22Rv1 (cell line): ENCODE data around the gene USP54.

Experiments used
- CTCF ChIP-seq: fragments of 450-650 bp; IDR thresholded peaks from 2 replicates; pipeline ENCODE4 v1.5.1; 2017; ENCODE audit warnings: mild to moderate bottlenecking
- ZFX ChIP-seq: fragments of 450-650 bp; IDR thresholded peaks from 2 replicates; pipeline ENCODE4 v1.6.1; 2017; ENCODE audit warnings: antibody characterized with exemption, borderline replicate concordance

DNA sequence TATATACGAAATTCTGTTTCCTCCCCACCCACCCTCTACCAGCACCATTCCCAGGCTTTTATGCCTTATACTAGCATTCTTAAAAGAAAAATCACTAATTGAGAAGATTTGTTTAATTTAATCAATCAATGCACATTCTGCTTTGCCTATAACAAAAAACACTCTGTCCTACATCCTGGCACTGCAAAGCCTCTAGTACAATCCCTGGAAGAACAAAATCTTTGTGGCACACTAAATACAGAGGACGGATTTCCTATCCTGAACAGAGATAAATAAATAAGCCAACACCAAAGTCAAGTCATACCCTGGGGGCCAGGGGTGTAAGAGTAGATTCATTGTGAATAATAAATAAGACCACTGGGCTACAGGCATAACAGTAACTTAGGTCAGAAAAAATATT is 34.3 kb downstream of the USP54 start:
- TF ChIP-seq CTCF: no peak
- no peak for TF ChIP-seq ZFX
